HG03066 (cell line): ENCODE results near the gene CREB5.

Source experiments
- ATAC-seq: cut with Tn5 transposase; IDR thresholded peaks from one replicate; pipeline ENCODE4 v1.9.1; 2021; ENCODE audit warnings: low read depth; ENCODE audit not compliant: unreplicated experiment

Gene CREB5

DNA sequence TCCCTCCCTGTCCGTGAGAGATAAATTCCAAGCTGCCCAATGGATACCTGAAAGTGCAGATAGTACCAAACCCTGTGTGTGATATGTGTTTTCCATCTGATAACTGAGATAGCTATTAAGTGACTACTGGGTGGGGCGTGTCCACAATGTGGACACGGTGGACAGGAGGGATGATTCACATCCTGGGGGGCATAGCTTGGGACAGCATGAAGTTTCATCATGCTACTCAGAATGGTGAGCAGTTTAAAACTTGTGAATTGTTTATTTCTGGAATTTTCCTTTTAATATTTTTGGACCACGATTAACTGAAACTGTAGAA lies 158.6 kb downstream of the CREB5 start:
- no peak for ATAC-seq

DNA sequence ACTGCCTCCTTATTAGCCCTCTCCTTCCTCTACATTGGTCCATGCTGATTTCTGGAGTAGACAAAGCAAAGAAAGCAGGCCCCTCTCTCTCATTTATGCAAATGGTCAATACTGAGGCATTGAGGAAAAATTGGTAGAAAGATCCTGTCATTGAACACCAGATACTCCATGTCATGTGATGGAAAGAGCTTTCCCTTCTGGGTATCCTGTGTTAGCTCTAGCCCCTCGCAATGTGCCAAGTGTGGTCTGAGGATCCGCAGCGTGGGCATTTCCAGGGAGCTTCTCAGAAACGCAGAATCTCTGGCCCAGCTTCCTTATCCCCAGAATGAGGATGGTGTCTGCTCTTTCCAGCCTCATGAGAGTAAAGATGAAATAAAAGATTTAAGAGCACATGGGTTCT lies 159.1 kb downstream of the CREB5 start:
- no peak for ATAC-seq

DNA sequence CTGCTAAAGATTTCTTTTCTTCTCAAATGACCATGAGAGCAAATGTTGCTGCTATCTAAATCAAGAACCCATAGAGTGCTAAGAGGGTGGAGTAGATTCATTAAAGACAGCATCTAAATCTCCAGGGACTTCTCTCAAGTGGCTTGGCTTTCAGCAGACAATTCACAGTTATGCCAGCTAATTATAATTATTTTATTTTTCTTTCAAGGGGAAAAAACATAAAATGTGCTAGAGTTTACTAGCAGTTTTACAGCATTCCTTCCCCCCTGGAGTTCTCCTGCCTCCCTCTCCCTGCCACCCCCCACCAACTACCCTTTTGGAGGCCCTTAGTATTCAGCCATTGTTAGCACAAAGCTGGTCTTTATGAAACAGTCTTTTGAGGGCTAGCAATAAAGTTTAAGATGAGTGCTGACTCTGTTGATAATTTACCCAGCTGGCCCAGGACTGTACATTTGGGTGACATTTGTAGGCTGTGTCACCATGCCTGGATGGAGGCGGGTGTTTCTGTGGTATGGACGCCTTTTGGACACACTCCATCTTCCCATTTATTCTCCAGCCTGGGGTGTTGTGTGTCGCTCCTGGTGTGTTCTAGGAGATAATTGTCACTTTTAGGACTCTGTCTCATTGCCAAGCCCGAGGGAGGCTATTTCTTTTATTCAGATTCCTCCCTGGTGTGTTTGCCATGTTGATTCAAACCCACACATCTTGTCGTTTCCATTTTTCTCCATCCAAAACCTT lies 160.2 kb downstream of the CREB5 start:
- ATAC-seq = no peak

DNA sequence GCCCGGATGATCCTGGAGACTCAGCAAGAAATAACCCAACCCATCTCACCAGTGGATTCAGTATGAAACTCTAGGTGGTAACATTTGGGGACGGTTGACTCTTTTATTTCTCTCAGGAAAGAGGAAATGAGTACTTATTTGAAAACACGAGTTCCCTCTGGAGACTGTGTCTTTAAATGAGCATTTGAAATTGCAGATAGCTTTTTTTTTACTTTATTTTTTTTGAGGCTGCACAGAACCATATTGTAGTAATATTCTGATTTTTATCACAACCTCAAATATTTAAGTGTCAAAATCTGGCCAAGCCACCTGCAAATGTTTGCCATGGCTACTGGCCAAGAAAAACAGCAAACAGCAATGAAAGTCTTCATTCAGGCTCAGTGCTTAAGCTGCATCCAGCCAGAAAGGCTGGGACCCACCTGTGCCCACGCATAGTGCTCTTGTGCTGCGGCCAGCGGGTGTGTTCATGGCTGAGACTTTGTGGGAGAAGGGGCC lies 160.8 kb downstream of the CREB5 start:
- no peak for ATAC-seq

DNA sequence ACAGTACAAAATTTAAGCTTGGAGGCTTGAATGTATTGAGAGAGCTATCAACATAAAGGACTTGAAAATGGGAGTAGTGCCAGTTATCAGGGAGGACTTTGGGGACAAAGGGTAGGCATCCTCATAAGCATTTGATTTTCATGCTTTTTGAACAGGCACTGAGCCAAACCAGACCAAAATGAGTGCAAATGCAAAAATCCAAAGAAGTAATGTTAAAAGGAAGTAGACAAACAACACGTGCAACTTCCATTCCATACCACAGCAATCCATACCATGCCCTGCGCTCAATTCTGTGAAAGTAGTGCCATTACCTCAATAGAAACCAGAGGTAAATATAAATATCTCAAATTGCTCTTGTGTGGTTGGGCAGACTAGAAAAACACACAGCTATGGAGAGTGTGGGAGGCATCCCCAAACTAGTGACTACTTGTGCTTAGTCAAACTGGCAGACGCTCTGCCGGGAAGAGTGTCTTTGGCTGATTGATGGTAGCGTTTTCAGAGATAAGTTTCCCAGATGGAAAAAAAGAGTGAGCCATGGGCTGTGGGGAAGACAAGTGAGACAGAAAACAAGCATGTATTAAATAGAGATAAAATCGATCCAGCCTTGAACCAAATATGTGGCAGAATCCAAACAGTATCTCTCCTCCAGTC lies 161.5 kb downstream of the CREB5 start:
- no peak for ATAC-seq

DNA sequence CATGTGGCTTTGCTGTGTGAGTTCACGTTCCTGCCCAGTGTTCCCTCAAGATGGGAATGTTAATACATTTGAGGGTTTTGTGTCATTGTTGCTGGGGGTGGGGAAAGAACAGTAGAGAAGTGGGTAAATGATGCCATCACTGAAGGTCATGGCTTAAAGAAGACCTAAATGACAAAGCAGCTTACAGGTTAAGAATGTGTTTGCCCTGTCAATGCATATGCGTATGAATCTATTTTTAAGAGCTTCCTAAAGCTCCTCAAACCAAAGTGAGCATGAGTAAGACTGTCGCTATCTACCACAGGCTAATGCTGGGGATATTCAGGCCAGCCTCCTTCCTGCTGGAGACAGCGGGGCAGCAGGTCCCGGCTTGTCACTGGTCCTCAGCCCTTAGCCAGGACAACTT lies 162.9 kb downstream of the CREB5 start:
- no peak for ATAC-seq

DNA sequence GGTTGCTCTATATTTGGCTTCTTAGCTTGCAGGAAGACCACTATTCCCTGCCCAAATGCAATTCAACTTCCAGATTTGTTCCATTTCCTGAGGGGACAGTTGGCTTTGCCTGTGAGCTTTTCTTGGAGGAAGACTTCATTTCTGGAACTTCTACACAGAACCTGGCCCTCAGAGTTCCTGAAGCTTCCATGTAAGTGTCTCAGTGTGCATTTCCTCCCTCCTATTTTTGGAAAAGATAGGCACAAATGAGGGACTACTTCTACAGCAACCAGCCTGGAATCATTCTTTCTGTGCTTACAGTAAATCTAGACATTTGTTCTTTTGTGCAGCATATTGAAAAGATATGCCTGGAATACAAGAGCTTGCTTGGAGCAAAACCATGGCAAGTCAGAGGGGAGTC lies 164.3 kb downstream of the CREB5 start:
- no peak for ATAC-seq

DNA sequence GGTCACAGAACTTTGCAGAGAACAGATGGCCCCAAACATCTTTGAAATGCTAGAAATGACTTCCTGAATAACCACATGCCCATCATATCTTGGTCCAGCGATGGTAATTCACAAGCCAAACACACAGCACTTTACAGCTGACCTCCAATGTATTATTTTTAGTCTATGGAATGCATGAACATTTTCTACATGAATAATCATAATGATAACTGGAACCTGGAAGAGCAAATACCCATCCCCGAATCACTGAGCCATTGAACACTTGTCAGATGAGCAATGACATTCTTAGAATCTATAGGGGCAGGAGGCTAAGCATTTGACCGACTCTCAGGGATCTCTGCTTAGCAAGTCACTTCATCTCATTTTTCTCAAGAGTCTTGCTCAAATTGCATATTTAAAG lies 167.3 kb downstream of the CREB5 start:
- no peak for ATAC-seq

DNA sequence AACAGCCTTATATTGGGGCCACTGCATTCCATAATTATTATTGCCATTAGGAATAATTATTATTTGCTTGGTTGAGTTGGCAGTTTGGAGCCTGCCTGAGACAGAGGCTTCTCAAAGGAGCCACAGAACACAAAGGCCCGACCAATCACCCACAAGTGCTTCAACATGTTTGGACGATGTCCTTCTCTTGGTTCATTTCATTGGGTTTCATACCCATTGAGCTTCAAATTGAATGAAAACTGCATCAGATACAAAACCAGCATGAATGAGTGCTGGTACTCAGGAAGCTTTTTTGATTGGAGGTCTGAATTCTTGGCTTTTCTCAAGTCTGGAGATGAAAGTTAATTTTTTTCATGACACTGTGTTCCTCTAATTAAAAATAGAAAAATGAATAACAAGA lies 168.3 kb downstream of the CREB5 start:
- no peak for ATAC-seq

DNA sequence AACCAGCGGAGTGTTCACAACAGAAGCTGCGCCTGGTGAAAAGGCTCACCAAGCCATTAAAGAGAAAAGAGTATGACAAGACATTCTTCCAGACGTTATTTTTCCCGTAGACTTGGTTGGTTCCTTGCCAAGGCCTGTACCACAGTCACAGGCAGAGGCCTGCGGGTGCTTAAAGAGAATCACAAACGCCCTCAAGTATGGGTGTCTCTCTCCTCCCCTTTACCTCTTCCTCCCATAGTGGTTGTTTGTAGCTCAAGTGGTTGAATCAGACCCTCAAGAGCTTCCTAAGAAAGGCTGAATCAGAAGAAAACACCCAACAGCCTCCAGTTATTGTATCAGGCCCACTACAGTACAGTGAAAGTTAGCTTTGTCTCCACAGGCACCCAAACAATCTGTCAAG lies 169.0 kb downstream of the CREB5 start:
- no peak for ATAC-seq

DNA sequence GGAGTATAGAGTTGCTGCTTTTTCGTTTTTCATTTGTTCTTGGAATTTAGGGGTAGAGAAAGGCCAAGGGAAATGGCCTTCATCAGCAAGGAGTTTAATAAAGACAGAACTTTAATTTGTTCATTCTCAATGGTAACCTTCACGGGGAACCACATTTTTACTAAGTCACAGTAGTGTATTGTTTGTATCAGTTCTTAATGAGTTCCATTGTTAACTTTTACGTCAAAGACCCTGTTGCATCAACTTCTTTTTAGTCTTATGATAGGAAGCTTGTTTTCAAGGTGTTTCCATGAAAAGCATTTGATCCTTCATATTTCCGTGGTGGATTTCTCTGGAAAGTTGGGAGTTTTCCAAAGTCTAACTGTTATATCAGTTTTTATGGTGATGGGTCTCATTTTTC lies 169.9 kb downstream of the CREB5 start:
- ATAC-seq = no peak

DNA sequence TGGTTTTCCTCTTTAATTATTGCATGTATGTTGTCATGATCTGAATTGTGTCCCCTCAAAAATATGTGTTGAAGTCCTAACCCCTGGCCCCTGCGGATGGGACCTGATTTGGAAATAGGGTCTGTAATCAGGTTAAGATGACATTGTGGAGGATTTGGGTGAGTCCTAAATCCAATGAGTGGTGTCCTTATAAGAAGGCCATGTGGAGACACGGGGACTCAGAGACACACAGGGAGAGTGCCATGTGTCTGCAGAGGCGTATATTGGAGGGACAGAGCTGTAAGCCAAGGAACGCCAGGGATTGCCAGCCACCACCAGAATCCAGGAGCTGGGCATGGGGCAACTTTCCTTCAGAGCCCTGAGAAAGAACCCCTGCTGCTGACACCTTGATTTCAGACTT lies 171.9 kb downstream of the CREB5 start:
- no peak for ATAC-seq

DNA sequence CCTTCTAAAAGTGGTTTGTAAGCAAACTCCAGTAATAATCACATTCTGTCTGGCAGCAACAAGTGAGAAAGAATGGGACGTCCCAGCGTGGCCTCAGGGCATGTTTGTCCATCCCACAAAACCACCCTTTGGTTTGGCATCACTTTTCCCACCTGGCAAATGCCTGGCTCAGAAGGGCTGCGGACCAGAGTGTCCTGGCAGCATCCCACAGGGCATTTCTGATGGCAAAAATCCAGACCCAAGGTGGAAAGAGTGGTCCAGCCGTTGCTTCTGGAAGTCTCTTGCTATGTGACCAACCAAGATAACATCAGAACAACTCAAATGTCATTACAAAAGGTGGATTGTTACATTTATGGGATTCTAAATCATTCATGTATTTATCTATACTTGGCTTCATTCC lies 174.4 kb downstream of the CREB5 start:
- no peak for ATAC-seq

DNA sequence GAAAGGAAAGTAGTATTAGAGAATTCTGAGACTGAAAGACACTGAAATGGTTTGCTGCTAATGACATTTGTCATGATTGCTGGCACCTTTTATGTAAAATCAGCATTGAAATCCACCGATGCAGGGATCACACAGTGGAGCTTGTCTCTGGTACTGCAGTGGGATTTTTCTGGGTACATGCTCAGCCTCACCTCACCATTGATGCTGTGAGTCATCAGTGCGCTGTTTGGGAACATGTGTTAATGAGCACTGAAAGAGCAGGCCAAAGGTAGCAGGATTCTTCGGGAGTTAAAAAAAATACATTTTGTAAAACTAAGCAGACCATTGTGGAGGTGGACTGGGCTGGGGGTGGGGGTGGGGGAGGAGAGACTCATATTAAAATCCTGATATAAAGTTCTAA lies 174.9 kb downstream of the CREB5 start:
- ATAC-seq = no peak

DNA sequence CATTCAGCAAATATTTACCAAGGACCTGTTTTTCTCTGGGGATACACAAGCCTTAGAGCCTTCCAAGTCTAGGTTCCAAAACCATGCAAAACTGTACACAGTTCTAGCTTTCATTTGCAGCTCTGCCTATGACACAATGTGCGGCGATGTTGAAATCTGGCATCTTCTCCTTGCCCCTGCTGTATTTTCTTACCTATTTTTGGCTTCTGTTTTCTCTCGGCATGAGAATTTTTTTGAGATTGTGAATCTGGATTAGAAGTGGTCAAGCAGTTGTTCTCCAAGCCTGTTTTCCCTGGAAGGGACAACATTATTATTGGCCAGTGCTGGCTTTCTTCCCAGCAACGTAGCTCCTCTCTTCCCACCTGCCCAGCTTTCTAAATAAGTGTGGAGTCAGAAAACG lies 176.3 kb downstream of the CREB5 start:
- ATAC-seq = no peak

DNA sequence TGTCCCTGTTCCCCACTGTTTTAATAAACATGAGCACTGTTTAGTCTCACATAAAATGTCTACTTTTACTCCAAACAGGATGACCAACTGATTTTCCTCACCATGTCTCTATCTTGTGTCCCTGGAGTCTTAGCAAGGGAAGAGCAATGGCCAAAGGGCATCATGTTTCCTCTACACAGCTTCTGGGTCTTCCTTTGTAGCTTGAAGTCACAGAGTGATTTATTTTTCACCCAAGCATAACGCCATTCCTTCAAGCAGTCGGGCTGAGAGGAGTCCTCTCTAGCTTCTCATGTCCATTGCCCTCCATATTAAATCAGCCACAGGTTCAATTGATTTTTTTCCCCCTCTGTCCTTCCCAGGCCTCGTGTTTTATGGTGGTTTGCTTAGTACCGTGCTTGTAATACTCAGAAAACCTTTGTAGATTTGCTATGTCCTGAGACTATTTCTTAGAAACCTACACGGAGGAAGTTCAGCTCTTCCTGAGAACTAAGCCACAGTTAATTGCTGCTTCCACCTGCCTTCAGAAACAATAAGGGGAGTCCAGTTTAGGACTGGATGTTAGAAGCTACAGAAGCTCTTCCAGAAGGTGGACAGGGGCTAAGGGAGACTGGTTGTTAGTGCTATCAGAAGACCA lies 178.8 kb downstream of the CREB5 start:
- no peak for ATAC-seq

DNA sequence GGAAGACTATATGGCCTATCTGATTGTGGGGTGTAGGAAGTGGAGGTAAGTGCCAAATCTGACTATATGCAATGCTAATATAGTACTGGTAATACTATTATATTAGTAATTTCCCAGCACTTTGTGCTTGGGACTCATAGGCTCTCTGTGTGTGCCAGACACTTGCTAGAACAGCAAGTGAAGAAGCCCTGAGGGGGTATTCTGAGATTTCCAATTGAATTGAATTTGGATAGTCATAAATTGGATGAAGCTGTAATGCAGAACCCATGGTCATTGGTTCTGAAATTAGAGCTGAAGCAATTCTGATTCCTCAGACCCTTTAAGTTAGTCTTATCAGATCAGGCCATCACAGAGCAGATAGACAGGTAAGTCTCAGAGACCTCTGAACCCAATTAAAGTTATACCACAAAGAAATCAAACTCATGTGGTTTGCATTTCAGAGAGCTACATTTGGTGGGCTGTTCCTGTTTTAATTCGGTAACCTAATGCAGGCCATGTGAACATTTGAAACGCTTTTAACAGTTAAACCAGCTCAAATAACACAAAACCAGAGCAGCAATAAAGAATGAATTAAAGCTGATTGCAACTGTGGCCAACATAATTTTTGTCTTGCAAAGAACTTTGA lies 179.5 kb downstream of the CREB5 start:
- ATAC-seq = no peak

DNA sequence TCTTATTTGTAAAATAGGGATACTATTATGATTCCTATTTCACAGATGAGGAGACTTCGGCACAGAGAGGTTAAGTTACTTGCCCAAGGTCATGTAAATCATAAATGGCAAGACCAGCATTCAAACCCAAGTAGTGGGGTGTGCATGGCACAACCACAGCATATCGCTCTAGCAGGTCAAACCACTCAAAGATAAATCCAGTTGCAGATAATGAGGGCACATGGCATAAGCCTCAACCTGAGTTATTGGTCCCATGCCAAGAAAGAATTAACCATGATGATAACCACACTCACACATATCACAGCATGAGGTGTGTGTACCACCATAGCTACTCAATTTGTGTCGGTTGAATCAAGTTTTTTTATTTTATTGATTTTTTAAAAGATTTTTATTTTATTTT lies 180.5 kb downstream of the CREB5 start:
- ATAC-seq = no peak

DNA sequence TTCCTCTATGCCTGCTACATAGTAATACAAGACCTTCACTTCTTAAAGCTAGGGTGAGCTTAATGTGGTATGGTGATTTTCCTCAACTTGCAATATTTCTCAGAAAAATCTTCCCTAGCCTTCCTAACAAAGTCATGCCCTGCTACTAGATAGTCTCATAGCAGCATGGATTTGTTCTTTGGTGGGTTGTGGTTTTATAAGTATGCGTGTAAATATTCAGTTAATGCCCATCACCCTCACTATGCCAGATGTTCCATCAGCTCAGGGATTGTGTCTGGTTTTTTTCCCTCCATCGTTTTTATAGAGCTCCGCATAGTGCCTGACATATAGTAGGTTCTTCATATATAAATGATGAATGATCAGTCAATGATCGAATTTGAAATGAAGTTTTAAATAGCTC lies 182.8 kb downstream of the CREB5 start:
- no peak for ATAC-seq

DNA sequence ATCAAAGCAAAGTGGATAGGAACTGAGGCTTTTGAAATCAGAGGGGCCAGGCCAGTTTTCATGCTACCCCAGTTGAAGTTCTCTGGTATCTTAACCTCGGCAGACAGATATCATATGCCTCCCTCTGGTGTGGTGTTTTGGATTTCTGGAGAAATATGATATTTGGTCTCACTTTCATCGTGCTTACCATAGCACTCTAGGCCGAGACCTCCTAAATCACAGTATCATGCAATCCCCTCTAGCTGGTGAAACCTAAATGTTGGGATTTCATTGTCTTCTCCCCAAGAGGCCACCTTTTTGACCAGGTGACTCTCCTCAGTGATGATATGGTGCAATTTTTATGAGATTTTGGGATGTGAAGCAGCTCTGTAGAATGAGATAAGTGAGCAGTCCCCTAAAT lies 183.5 kb downstream of the CREB5 start:
- ATAC-seq = no peak

DNA sequence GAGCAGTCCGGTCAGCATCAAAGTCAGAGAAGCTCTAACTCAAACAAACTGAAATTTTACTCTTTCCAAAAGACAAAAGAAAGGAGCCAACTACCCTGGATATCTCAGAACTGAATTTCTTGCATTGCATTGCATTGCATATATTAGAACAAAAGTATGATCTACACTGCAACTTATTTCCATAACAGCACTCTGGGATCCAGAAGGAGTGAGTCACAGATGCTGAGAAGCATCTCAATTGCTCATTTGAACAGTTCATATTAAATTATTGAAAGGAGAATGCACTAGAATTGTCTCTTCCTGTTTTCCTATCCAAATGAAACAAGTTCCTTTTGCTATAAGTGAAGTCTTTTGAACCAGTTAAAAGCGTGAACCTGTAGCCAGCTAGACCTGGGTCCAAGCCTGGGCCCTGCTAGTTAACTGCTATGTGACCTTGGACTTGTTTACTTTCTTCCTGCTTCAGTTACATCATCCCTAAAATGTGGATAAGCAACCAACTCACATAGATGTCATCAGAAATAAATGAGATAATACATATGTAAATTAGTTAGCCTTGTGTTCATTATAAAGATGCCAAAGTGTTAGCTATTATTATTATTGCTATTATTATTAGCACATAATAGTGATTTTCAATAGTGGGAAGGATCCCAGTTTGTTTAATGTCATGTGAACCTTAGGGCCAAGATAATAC lies 184.1 kb downstream of the CREB5 start:
- ATAC-seq = no peak
